Measurements from ENCODE around the gene PGC.

PGC gene

DNA sequence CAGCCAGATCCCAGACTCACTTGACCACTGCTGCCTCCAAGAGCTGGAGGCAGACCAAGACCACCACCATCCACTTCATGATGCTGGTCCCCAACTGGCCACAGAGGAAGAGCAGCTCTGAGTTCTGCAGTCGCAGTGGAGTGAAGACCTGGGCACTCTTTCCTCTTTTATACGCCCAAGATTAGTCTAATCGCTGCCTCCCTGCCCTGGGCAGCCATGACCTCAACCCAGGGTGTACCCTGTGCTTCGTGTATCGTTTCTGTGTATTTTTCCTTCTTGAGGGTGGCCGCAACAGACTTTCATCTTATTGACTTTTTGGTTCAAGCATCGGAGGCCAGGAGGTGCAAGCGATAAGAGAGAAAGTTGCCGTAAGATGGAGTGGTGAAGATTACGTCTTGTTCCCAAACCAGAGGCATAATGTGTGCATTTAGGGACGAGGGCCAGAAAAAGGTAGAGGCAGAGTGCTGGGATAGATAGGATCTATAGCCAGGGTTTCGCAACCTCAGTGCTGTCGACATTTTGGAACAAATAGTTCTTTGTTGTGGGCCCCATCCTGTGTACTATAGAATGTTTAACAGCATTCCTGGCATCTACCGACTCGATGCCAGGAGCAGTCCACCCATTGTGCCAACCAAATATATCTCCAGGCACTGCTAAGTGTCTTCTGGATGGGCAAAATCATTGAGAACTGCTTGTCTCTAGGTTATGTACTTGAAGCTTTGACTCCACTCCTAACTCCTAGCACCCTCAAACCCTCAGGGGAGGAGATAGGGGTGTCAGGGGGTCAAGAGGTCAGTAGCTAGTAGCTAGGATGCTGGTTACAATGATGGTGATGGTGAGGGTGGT is at the start of gene PGC:
Gene PGC, minus strand, starts transcription at position 142 of the 846 bp plus-strand sequence. Its CDS starts 63 bp downstream, at position 79.
- no peak for DNase-seq

DNA sequence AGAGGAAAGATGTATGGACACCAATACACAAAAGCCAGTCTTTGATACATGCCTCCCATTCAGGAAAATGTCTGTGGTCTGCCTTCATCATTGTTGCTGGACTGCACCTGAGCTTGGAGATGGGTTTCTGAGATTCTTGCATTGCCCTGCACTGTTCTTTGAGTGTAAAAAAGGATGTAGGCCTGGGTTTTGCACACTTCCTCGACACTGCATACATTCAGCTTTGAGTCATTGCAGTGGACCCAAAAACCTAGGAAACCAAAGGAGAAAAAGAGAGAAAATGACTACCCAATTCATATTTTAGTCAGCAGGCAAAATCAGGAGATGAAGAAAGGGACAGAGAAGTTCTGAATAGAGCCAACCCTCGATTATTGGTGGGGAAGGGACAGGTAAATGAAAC is 49.3 kb upstream of the PGC start:
- DNase-seq = no peak

DNA sequence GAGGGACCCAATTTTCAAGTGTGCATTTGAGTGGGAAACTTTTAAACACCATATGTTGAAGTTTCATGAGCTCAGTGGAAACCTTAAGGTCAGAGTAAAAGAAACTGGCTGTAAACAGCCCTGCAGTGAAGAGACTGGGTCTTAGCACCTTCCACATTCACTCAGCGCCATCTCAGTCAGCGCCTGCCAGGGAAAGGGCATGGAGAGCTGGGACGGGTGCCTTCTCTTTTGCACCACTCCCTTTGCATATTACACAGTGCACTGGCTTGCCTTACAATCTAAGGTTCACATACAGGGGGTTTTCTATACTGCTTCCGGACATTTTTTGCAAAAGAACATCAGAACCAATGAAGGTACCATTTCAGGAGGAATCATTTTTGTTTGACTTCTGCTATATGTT is 44.8 kb upstream of the PGC start:
- DNase-seq = no peak

DNA sequence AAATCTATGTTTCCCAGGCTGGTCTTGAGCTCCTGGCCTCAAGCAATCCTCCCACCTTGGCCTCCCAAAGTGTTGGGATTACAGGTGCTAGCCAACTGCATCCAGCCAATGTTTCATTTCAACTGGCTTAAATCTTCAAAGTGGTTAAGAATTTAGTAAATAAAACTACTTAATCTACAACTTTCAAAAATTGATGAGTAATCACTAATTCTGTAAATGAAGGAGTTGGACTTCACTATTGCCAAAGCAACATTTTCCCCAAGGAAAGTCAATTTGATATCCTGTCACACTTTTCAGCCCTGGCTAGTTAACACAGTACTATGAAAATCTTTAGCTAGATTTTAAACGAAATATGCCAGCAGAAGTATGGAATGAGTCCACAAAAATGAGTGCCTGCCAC is 44.1 kb upstream of the PGC start:
- no peak for DNase-seq

DNA sequence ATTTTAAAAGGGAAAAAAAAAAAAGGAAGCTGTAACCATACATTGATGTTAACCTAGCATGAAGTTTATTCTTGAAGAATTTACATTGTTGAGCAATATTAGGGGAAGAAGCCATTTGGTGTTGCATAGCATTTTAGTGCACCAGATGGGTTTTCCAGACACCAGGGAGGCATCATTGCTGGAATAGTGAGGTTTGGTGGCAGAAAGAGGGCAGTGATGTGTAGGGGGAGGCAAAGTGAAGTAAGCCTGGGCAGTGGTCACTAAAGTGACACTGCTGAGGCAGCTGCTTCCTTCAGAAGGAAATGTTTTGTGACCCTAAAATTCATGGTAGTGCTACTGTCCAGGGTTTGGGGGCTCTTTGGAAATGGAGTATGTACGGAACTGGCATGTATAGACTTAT is 42.8 kb upstream of the PGC start:
- DNase-seq = no peak

DNA sequence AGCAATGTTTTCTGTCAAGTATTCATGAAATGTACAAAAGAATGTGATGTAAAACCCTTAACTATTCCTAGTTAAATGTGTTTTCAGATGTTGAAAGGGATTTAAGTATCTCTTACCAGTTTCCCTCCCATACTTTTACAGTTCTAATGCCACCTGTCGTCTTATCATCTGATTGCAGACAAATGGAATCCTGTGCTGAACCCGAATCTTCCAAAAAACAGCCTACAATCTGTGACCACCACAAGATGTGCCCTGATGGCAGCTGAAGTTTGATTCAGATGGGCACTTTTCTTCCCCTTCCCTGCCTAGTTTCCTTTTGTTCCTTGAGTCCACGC is 42.2 kb upstream of the PGC start:
- no peak for DNase-seq

DNA sequence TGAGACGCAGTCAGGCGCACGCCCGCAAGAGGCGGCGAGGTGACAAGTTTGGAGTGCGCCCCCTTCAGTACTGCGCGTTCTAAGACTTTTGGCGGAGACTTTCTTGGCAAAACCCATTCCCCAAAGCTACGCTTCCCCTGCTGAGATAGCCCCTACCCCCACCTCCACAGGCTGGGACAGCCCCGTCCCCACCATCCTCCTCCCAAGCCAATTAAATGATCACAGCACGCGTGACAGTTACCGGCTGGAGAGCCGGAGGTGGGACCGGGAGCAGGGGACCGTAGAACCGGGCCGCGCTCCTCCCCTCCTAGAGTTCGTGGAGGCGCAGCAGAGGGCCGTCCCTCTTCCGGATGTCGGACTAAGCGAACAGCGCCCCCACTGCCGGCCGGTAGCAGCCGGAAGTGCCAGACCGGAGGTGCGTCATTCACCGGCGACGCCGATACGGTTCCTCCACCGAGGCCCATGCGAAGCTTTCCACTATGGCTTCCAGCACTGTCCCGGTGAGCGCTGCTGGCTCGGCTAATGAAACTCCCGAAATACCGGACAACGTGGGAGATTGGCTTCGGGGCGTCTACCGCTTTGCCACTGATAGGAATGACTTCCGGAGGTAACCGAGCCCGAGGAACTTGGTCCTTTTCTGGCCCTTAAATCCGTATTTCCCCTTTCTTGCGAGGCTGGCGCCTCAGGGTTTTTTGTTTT is 40.2 kb upstream of the PGC start, which contains the start of gene TOMM6:
Gene TOMM6, plus strand, starts transcription at position 476 of the 699 bp plus-strand sequence. Its CDS starts 4 bp downstream, at position 480.
- DNase-seq = peak; percentile 87

DNA sequence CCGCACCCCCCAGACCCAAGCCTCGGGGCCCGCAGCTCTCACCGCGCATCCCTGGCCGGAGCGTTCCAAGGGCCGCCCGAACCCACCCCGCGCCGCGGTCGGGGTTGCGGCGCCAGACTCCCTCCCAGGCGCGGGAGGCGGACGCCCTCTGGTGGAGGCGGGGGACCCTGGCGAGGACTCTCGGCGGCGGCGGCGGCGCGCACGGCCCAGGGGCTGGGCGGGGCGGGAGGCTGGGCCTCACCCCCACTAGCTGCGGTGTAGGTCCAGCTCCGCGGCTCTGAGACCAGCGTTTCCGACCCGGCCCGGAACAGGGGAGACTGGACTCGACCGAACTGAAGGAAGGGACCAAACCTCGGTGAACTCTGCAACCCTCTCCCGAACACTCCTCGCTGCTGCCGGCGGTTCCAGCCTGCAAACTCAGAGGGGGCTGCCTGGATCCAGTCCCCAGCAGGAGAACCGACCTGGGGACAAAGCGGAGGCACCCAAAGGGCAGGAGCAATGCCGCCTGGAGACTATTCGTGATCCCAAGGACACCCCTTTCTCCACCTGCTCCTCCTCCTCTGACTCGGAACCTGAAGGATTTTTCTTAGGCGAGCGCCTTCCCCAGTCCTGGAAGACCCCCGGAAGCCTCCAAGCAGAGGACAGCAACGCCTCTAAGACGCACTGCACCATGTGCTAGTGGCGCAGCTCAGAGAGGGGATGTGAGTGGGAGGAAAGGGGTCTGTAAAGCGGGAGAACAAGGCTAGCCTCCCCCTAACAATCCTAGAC is 39.4 kb upstream of the PGC start:
- DNase-seq = peak; percentile 72

DNA sequence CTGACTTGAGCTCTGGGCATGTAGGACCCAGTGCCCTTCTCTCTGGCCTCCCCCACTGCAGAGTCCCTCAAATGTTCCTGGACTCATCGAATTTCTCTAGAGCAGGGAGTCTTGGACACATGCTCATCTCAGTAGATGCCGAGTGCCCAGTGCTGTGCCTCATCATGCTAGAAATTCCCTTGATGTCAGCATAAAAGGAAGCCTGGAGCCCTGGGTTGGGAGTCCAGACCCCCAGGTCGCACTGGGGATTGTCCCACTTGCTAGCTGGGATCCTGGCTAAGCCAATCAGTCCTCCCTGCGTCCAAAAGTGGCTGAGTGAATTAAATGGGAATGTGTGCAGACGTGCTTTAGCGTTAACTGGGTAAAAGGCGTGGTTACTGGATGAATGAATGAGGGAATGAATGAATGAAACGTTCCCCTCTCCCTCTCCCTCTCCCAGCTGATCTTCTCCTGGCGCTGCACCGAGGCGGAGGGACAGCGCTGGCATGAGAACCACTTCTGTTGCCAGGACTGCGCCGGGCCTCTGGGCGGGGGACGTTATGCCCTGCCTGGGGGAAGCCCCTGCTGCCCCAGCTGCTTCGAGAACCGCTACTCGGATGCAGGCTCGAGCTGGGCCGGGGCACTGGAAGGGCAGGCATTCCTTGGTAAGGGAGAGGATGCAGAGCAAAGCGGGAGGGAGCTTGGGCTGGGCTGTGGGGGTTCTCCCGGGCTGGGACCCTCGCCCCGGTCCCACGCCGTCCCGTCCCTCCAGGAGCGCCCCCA is 38.7 kb upstream of the PGC start:
- DNase-seq = peak; percentile 9

DNA sequence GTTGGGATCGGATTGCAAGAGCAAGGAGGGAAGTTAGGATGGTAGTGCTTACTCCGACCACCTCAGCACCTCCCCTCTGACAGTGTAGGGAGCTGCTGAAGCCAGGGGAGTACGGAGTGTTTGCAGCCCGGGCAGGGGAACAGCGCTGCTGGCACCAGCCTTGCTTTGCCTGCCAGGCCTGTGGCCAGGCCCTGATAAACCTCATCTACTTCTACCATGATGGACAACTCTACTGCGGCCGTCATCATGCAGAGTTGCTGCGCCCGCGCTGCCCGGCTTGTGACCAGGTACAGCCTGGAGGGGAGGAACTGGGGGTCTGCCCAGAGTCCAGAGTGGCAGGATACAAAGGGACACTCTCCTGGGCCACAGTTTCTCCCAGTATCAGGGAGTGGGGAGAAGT is 38.1 kb upstream of the PGC start:
- DNase-seq = no peak

DNA sequence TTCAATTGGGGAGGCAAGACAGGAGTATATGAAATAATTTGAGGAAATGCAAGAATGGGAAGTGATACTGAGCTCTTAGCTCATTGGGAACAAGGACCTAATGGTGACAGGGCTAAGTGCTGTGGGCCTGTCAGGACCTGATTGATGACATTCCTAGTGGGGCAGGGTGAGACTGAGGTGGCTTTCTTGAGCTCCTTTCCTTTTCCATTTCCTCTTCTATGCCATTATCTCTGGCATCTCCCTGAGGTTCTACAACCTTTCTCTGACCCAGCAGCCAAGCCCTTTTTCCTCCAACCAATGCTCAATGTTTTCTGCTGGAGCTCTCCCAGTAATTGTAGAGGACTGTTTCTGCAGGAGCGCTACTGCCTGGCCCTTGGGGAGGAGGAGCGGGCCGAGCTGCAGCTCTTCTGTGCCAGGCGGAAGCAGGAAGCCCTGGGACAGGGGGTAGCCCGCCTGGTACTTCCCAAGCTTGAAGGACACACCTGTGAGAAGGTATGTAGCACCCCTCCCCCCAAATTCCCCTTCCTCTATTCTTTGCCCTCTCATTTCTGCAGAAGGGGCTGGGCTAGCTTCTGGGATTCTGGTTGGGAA is 37.5 kb upstream of the PGC start:
- no peak for DNase-seq

DNA sequence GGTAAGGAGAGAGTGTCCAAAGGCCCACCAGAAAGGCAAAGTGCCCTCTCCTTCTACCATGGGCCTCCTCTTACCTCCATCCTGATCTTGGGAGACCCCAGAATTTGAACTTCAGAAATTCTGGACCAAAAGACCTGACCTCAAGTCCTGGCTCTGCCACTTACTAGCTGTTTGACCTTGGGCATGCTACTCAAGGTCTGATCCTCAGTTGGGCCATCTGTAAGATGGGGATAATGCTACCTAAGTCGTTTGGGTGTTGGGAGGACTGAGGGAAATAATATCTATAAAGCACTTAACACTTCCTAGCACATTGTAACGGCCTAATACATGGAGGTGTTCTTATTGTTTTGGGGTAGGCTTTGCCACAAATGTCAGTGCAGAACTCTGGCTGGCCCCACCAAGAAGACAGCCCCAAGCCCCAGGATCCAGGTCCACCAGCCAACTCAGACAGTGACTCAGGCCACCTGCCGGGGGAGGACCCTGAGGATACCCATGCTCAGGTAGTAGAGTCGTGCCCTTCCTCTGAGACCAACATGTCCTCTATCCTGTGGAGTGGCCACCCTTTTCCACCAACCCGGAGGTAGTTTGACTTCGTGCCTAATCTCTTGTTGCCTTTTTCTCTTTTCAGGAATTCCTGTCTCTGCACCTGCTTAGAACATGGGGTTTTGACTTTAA is 36.0 kb upstream of the PGC start:
- no peak for DNase-seq

DNA sequence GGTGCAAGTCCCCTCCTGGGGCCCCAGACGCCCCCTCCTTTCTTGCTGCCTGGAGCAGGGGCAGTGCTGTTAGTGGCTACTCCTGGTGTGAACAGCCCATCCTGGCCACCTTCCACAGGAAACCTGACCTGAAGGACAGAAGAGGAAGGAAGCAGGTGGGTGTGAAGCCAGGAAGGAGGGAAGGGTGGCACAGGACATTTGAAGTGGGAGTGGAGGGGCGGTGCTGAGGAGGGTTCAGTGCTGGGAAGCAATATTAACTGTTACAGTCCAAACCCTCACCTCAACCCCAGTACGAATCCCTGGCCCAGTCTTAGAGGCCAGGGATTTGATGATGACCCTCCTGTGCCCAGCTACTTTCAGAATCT is 34.2 kb upstream of the PGC start:
- DNase-seq = no peak

DNA sequence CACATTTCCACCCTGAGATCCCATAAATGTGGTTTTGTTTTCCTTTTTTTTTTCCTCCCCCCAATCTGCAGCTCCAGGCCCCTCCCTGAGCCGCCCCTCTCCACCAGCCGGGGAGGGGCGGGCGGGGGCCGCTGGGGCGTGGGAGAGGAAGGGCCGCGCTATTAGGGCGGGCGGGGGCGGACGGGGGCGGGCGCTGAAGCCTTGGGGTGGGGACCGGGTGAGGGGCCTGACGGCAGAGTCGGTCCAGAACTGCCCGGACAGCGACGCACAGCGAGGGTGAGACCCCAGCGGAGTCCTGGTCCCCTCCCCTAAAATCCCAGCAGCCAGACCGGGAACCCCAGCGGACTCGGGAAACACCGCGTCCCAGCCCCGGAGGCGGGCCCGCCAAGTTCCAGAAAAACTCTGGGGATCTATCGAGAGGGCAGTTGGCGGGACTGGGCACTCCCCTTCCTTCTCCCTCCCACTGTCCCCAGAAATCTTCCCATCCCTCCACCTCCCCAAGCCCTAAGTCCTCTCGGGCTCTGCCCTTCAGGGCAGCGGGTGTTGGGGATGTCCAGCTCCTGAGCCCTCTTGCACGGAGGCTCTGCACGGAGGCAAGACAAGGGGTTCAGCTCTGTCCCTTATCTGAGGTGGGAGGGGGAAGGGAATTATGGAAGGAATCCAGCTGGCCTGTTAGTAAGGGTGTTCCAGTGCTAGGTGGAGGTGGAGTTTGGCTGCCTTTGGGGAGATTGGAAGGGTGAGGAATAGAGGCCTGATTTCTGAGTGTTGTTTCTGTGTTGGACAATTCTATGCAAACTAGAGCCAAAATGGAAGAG is 33.6 kb upstream of the PGC start, which contains the start of gene PRICKLE4:
Gene PRICKLE4, plus strand, starts transcription at position 232 of the 815 bp plus-strand sequence. CDS start 2,692 bp downstream, outside the sequence.
- no peak for DNase-seq

DNA sequence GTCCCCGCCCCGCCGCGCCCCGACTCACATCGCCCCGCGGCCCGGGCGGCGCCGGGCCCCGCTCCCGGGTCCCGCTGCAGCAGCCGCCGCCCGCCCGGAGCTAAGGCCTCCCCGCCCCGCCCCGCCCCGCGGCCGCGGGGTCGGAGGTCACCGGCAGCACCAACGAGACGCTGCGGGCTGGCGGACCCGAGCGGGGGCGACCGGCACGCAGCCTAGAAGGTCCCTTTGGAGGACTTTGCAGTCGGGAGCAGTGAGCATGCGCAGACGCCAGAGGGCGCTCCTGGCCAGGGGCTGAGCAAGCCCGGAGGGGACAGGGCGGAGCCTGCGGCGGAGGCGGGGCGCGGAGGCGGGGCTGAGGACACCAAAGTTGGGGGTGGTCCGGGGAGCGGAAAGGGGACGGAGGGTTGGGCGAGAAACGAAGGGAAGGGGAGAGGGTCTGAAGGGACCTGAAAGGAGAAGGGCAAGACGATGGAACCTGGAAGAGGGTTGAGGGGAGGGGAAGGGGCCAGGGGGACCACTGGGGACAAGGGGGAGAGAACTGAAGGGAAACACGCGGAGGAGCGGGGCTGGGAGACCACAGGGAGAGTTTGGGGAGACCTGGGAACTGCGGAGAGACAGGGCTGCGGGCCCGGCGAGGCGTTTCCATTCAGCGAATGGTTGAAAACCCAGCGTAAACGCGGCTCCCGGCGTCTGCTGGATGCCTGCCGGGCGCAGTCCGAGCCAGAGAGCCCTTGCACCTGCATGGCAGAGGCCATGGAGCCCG is 32.8 kb upstream of the PGC start, which contains the start of gene FRS3:
Gene FRS3, minus strand, starts transcription at position 113 of the 763 bp plus-strand sequence. CDS start 2,913 bp downstream, outside the sequence.
- peak; percentile 85 for DNase-seq

DNA sequence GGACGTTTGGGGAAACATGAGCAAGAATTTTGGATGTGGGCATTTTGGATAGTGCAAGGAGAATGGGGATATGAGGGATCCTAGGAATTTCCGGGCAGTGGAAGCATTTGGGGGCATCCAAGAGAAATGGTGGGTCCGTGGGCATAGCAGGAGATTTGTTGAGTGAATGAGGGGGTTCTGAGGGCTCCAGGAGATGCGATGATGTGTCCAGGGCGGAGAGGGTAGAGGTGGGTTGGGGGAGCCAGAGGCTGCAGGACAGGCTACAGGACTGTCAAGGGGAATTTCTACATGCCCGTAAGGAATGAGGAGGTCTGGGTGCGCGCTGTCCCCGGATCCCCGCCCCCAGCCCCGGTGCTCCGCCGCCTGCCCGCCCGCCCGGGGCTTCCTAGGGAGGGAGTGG is 32.1 kb upstream of the PGC start:
- DNase-seq = no peak

DNA sequence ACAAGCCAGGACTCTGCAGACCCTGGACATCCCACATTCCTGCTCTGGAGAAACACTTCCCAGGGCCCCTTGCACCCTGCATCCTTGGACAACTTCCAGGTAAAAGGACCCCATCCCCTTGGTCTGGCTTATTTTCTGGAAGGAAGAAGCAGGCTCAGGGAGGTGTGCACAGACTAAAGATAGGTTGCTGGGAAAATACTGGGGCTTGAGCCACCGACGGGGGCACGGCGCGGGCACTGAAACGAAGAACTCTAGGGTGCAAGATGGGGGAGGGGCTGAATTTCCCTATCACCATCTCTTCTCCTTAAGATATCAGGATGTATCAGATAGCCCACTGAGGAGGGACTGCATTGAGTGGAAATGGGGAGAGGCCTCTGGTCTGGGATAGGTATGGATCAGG is 31.7 kb upstream of the PGC start:
- DNase-seq = no peak

DNA sequence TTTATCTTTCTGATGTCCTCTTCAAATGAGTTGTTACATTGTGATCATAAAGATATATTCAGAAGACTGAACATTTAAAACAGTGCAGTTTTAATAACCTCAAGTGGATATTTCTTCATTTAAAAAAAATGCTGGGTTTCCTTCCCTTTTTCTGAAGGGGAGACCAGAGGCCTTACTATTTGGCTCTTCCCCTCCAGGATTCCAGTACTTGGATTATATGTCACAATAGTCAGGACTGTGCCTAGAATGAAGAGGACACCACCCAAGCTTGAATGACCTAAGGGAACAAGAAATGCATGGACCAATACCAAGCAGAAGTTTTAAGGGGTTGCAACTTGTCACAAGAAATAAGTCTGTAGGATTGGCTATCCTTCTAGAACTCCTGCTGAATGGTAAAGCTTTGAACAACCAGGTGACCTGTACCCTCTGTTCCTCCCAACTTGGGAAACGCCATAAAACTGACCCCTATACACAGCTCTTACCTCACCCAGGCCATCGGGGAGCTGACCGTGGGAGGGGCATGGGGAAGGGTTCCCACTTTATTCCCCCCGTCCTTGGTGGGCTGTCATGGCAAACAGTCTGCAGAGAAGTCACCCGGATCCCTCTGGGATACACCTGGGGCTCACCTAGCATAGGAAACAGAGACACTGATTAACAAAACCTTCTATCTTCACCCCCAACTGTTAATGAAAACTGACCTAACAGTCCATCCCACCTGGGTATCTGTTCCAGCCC is 30.5 kb upstream of the PGC start:
- no peak for DNase-seq

DNA sequence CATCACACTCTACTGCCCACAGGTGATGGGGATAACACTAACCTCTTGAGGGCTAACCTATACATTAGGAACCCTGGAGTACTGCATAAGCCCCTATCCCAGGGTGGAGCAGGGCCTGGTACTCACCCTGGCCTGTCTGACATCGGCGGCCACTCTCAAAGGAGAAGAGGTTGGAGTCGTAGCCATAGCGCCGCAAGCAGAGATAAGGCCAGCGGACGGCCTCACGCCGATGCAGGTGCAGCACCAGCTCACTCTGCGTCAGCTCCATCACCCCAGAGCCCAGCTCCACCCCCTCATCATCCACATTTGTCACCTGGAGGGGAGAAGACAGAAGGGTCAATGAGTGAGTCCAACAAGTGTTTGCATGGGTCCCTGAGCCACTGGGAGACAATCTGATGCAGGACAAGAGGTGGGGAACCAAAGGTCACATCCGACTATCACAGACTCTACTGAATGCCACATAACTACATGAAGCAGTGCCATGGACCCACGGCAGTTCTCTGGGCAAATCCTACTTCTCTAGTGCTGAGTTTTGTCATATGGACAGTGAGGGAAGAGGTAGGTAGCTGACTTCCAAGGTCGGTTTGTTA is 28.2 kb upstream of the PGC start:
- DNase-seq = no peak
